H1 (cell line): Measurements from ENCODE around the gene UFD1. TPM values are rescaled to one million over a fixed set of nuclear protein-coding genes. Genes with fewer than 3 reads are reported as not detected.

Source experiments
- CTCF ChIA-PET: fragments of 300-600 bp; sonication (Branson Sonifier 250); formaldehyde crosslinking; loops from one replicate; lab custom pipeline; 2021; ENCODE audit not compliant: partially characterized antibody; lab: Charles Lee
- POLR2A ChIA-PET: fragments of 300-600 bp; sonication (Branson Sonifier 250); formaldehyde crosslinking; loops from one replicate; lab custom pipeline; 2021; ENCODE audit warnings: inconsistent platforms; ENCODE audit not compliant: partially characterized antibody; lab: Charles Lee
- DNase-seq, 2 experiments: peaks; one replicate each; pipeline versions ENCODE4 v3.0.0 to v3.0.0-alpha.2; 2010 to 2022; ENCODE audit warnings: low spot score in 2 of 2, low read depth in 1 of 2, mixed read lengths in 1 of 2
- FAIRE-seq: peaks from 2 replicates; lab custom pipeline; 2011; peaks lifted over from hg19 to GRCh38; lab: Jason Lieb, UNC
- H2AFZ ChIP-seq: 2 replicates; pipeline ENCODE4 v1.8.1; 2012; ENCODE audit warnings: low read length, inconsistent platforms
- H2AK5ac ChIP-seq: 2 replicates; pipeline ENCODE4 v1.6.1; 2013; ENCODE audit warnings: low read depth, low read length
- H2BK120ac ChIP-seq: replicated peaks from 2 replicates; pipeline ENCODE3; 2013; ENCODE audit warnings: low read depth, low read length, inconsistent platforms
- H2BK12ac ChIP-seq: 2 replicates; pipeline ENCODE4 v1.6.1; 2013; ENCODE audit warnings: low read depth, low read length
- H2BK15ac ChIP-seq: 2 replicates; pipeline ENCODE4 v1.6.1; 2013; ENCODE audit warnings: low read length
- H2BK20ac ChIP-seq: 2 replicates; pipeline ENCODE4 v1.6.1; 2013; ENCODE audit warnings: low read length
- H2BK5ac ChIP-seq: 2 replicates; pipeline ENCODE4 v1.6.1; 2013; ENCODE audit warnings: low read depth, low read length
- H3K14ac ChIP-seq: 2 replicates; pipeline ENCODE4 v1.6.1; 2013; ENCODE audit warnings: inconsistent platforms; ENCODE audit not compliant: insufficient read length
- H3K18ac ChIP-seq: 2 replicates; pipeline ENCODE4 v1.6.1; 2013; ENCODE audit warnings: low read length; ENCODE audit errors: extremely low read depth
- H3K23ac ChIP-seq: 2 replicates; pipeline ENCODE4 v1.6.1; 2013; ENCODE audit warnings: inconsistent platforms; ENCODE audit not compliant: insufficient read length
- H3K23me2 ChIP-seq: 2 replicates; pipeline ENCODE4 v1.6.1; 2013; ENCODE audit warnings: low read depth, low read length
- H3K27ac ChIP-seq: 2 replicates; pipeline ENCODE4 v1.6.1; 2011; ENCODE audit warnings: low read depth, low read length, inconsistent platforms
- H3K27me3 ChIP-seq, 4 experiments: replicated peaks in 1 of 4; 1 replicate in 1 of 4; 2 replicates in 3 of 4; pipeline versions ENCODE4 v1.6.1 to v1.8.1; 2011 to 2013; ENCODE audit warnings: low read length in 3 of 4, mild to moderate bottlenecking in 3 of 4, inconsistent platforms in 2 of 4, mixed read lengths in 2 of 4, moderate library complexity in 1 of 4; ENCODE audit not compliant: control insufficient read depth in 3 of 4, insufficient read depth in 3 of 4; ENCODE audit errors: extremely low read depth in 1 of 4
- H3K36me3 ChIP-seq, 4 experiments: 2 replicates each; pipeline versions ENCODE4 v1.6.1 to v1.8.1; 2011 to 2013; ENCODE audit warnings: mild to moderate bottlenecking in 4 of 4, low read length in 3 of 4, moderate library complexity in 2 of 4, control low read depth in 1 of 4, inconsistent platforms in 1 of 4; ENCODE audit not compliant: insufficient read depth in 4 of 4, control insufficient read depth in 2 of 4
- H3K4ac ChIP-seq: replicated peaks from 2 replicates; pipeline ENCODE3; 2013; ENCODE audit warnings: low read length, low read depth, mixed read lengths, inconsistent platforms; ENCODE audit not compliant: insufficient read length
- H3K4me1 ChIP-seq, 4 experiments: replicated peaks in 1 of 4; 1 replicate in 1 of 4; 2 replicates in 3 of 4; pipeline versions ENCODE4 v1.6.1 to v1.8.1; 2011 to 2013; ENCODE audit warnings: low read length in 3 of 4, inconsistent platforms in 2 of 4, mixed read lengths in 1 of 4; ENCODE audit not compliant: insufficient read depth in 4 of 4, control insufficient read depth in 3 of 4
- H3K4me2 ChIP-seq, 2 experiments: 2 replicates each; pipeline versions ENCODE4 v1.6.1 to v1.8.1; 2011 to 2013; ENCODE audit warnings: low read depth in 2 of 2, low read length in 2 of 2, control low read depth in 1 of 2, inconsistent platforms in 1 of 2, mild to moderate bottlenecking in 1 of 2; ENCODE audit not compliant: insufficient read depth in 1 of 2
- H3K4me3 ChIP-seq, 4 experiments: fragments of 200-600, 300-600 bp in 1 of 4; sonication (generic), shearing (Covaris generic), sonication (Bioruptor Twin) in 1 of 4; 2 replicates each; pipeline versions ENCODE4 v1.5.1 to v1.8.1; 2011 to 2016; ENCODE audit warnings: low read length in 4 of 4, low read depth in 3 of 4, control low read depth in 2 of 4, inconsistent platforms in 2 of 4, mild to moderate bottlenecking in 2 of 4, mixed read lengths in 1 of 4, moderate library complexity in 1 of 4; ENCODE audit not compliant: insufficient read depth in 2 of 4; ENCODE audit errors: extremely low read depth in 1 of 4
- H3K56ac ChIP-seq: replicated peaks from 2 replicates; pipeline ENCODE3; 2013; ENCODE audit warnings: low read depth, mild to moderate bottlenecking, mixed read lengths, low read length, inconsistent platforms; ENCODE audit not compliant: insufficient read length
- H3K79me1 ChIP-seq: 2 replicates; pipeline ENCODE4 v1.6.1; 2013; ENCODE audit warnings: low read depth, low read length, control low read depth
- H3K79me2 ChIP-seq, 2 experiments: 2 replicates each; pipeline versions ENCODE4 v1.6.1 to v1.8.1; 2012 to 2013; ENCODE audit warnings: low read length in 2 of 2, mild to moderate bottlenecking in 2 of 2, inconsistent platforms in 1 of 2; ENCODE audit not compliant: insufficient read depth in 2 of 2, control insufficient read depth in 1 of 2
- H3K9ac ChIP-seq, 4 experiments: replicated peaks in 1 of 4; 1 replicate in 1 of 4; 2 replicates in 3 of 4; pipeline versions ENCODE4 v1.6.1 to v1.8.1; 2011 to 2013; ENCODE audit warnings: low read depth in 3 of 4, low read length in 3 of 4, control low read depth in 2 of 4, mild to moderate bottlenecking in 2 of 4, moderate library complexity in 2 of 4, inconsistent platforms in 1 of 4; ENCODE audit errors: extremely low read depth in 1 of 4
- H3K9me3 ChIP-seq, 2 experiments: 2 replicates each; pipeline versions ENCODE4 v1.6.1 to v1.8.1; 2012 to 2013; ENCODE audit warnings: mild to moderate bottlenecking in 2 of 2, moderate library complexity in 2 of 2, control low read depth in 1 of 2, inconsistent platforms in 1 of 2, low read depth in 1 of 2, low read length in 1 of 2, mixed read lengths in 1 of 2; ENCODE audit not compliant: insufficient read depth in 2 of 2
- H4K20me1 ChIP-seq, 2 experiments: replicated peaks in 1 of 2; 2 replicates each; pipeline versions ENCODE3 to v1.8.1; 2011 to 2013; ENCODE audit warnings: inconsistent platforms in 2 of 2, low read length in 2 of 2, mild to moderate bottlenecking in 1 of 2; ENCODE audit not compliant: insufficient read depth in 2 of 2, control insufficient read depth in 1 of 2
- H4K5ac ChIP-seq: 2 replicates; pipeline ENCODE4 v1.6.1; 2013; ENCODE audit warnings: low read length, low read depth, mixed read lengths, inconsistent platforms; ENCODE audit not compliant: insufficient read length
- H4K8ac ChIP-seq: 2 replicates; pipeline ENCODE4 v1.8.0; 2013; ENCODE audit warnings: mild to moderate bottlenecking, moderate library complexity, low read length, inconsistent platforms; ENCODE audit not compliant: insufficient read depth; ENCODE audit errors: extremely low read depth
- H4K91ac ChIP-seq: replicated peaks from 2 replicates; pipeline ENCODE3; 2013; ENCODE audit warnings: low read length, mixed read lengths, inconsistent platforms; ENCODE audit not compliant: insufficient read length
- ASH2L ChIP-seq: fragments of 200-600, 300-600 bp; sonication (generic); IDR thresholded peaks from one replicate; pipeline ENCODE4 v1.7.1; 2017; ENCODE audit warnings: low read length
- BACH1 ChIP-seq: IDR thresholded peaks from 2 replicates; pipeline ENCODE4 v1.6.1; 2012; ENCODE audit warnings: low read length, improper control_type of control experiment
- CHD1 ChIP-seq: IDR thresholded peaks from 2 replicates; pipeline ENCODE4 v1.6.1; 2012; ENCODE audit warnings: low read depth, low read length, improper control_type of control experiment
- EP300 ChIP-seq, 2 experiments: IDR thresholded peaks; 1 replicate in 1 of 2; 2 replicates in 1 of 2; pipeline ENCODE4 v1.6.1; 2011 to 2012; ENCODE audit warnings: low read depth in 2 of 2, low read length in 2 of 2, mild to moderate bottlenecking in 2 of 2, borderline replicate concordance in 1 of 2, inconsistent platforms in 1 of 2, moderate library complexity in 1 of 2
- GTF2F1 ChIP-seq: IDR thresholded peaks from 2 replicates; pipeline ENCODE4 v1.6.1; 2012; ENCODE audit warnings: low read depth, low read length, improper control_type of control experiment, borderline replicate concordance
- NANOG ChIP-seq: IDR thresholded peaks from 2 replicates; pipeline ENCODE4 v1.6.1; 2011; ENCODE audit warnings: low read length, low read depth, mild to moderate bottlenecking, inconsistent platforms; ENCODE audit not compliant: insufficient read depth, poor library complexity, severe bottlenecking
- POU5F1 ChIP-seq: IDR thresholded peaks from 2 replicates; pipeline ENCODE4 v1.6.1; 2011; ENCODE audit warnings: low read depth, mild to moderate bottlenecking, low read length, moderate library complexity
- RFX5 ChIP-seq: IDR thresholded peaks from 2 replicates; pipeline ENCODE4 v1.6.1; 2011; ENCODE audit warnings: low read depth, low read length, improper control_type of control experiment, borderline replicate concordance
- SP2 ChIP-seq: IDR thresholded peaks from 2 replicates; pipeline ENCODE4 v1.6.1; 2012; ENCODE audit warnings: mild to moderate bottlenecking, low read length, inconsistent platforms
- SP4 ChIP-seq: IDR thresholded peaks from 2 replicates; pipeline ENCODE4 v1.6.1; 2012; ENCODE audit warnings: low read length, inconsistent platforms
- SRF ChIP-seq: IDR thresholded peaks from 2 replicates; pipeline ENCODE4 v1.6.1; 2011; ENCODE audit warnings: mild to moderate bottlenecking, low read depth, low read length, moderate library complexity
- TAF7 ChIP-seq: optimal IDR thresholded peaks from 2 replicates; pipeline ENCODE3; 2011; ENCODE audit warnings: low read depth, mild to moderate bottlenecking, inconsistent platforms, low read length, moderate library complexity, borderline replicate concordance
- TCF12 ChIP-seq: IDR thresholded peaks from 2 replicates; pipeline ENCODE4 v1.6.1; 2011; ENCODE audit warnings: low read depth, mild to moderate bottlenecking, low read length
- WGBS, 2 experiments: shearing (Covaris generic) in 1 of 2; methylation state at CpG; one replicate each; pipeline versions ENCODE4 v1.1.6 to v1.1.7; 2013 to 2015; ENCODE audit warnings: low lambda C conversion rate in 2 of 2, mixed read lengths in 2 of 2, inconsistent platforms in 1 of 2, low coverage in 1 of 2, missing lambda C conversion rate in 1 of 2; ENCODE audit not compliant: insufficient replicate concordance in 2 of 2, insufficient coverage in 1 of 2, insufficient read length in 1 of 2; ENCODE audit errors: extremely low coverage in 1 of 2, missing lambda C conversion rate in 1 of 2; 5-methylcytosine and 5-hydroxymethylcytosine counted together
- polyA plus RNA-seq, 7 experiments: library from polyadenylated mRNA; depleted of rRNA in 3 of 7; stranded (reverse) in 5 of 7; unstranded in 2 of 7; fragments of >200 nt in 5 of 7; fragments of 200-250 nt in 2 of 7; gene quantifications; 1 replicate in 5 of 7; 2 replicates in 1 of 7; 4 replicates in 1 of 7; pipeline versions ENCODE4 v1.2.1 to v1.2.3, GENCODE V29; 2011 to 2013; ENCODE audit warnings: missing spikeins in 2 of 7, mixed read lengths in 2 of 7
- total RNA-seq: library from RNA; stranded (reverse); fragmentation: NEBNext Ultra II Directional; extraction: Animal tissue kit (Norgen Biotek cat#: 25700); gene quantifications from 2 replicates; pipeline ENCODE4 v1.2.1, GENCODE V29; 2021
- TF ChIP-seq, protein P1 (sequence below): IDR thresholded peaks from 2 replicates; pipeline ENCODE4 v1.6.1; 2011; ENCODE audit warnings: low read depth, mild to moderate bottlenecking, low read length; ENCODE audit not compliant: insufficient read depth

The UFD1 gene
- total and polyA plus RNA-seq, 2 of the 8 experiments (the other 6 are each of a cell fraction or from before 2014, with no cell fraction given): 74.6 to 116 TPM

DNA sequence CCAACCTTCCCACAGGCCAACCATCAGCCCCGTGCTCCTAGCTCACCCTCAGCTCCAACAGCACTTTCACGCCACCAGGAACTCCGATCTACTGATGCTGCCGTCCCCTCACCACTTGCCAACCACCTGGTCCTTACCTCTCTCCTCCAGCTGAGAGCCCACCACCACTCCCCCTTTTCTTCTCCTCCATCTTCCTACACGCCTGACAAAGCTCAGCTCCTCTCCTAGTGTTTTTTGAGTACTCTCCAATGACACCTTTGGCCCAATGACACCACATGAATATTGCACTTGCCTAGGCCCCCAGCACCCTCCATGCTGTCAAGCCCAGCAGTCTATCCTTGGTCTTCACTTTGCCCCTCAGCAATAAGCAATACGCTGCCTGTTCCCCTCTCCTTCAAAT lies 78.1 kb downstream of the UFD1 start:
- ChIA-PET CTCF (no interaction called here), POLR2A (interaction anchor here (1.2 kb wide), 1 partner anchor 79 kb away, joined by 3 read pairs; the partner anchor contains the start of gene CDC45)
- H3K9me3 ChIP-seq: no peaks in the 10 kb centered on the region
- no peak overlapping the region for H3K23ac ChIP-seq
- H3K14ac ChIP-seq: no peak overlapping the region
- no peaks in the 10 kb centered on the region for H3K23me2 ChIP-seq
- no peak overlapping the region for H4K8ac ChIP-seq
- DNase-seq (no peak), FAIRE-seq (no peak)
- no peak overlapping the region for H4K91ac ChIP-seq
- no peak overlapping the region for H3K9ac ChIP-seq
- H2BK12ac ChIP-seq: no peak overlapping the region
- peaks cover 1 to 9% of the 10 kb centered on the region in 2 experiments for H4K20me1 ChIP-seq
- no peak overlapping the region for H4K5ac ChIP-seq
- no peak overlapping the region for H3K18ac ChIP-seq
- H3K56ac ChIP-seq: no peak overlapping the region
- WGBS, 2 experiments: 81% methylated on average over 6 of the region's 6 CpGs; no CpG with 5 or more reads in 1 of the 2 experiments
- H2AK5ac ChIP-seq: no peak overlapping the region
- H3K27me3 ChIP-seq: no peaks in the 10 kb centered on the region
- no peak overlapping the region for H3K4me2 ChIP-seq
- no peak overlapping the region for H2BK5ac ChIP-seq
- H3K4me1 ChIP-seq: no peaks in the 10 kb centered on the region
- no peaks in the 10 kb centered on the region for H3K79me2 ChIP-seq
- no peak overlapping the region for H3K4ac ChIP-seq
- H3K36me3 ChIP-seq: peaks cover 9 to 37% (median 27%) of the 10 kb centered on the region in 4 experiments; a peak in 7 of 8 replicates
- H2BK15ac ChIP-seq: no peak overlapping the region
- H3K27ac ChIP-seq: no peak overlapping the region
- no peak overlapping the region for H2BK20ac ChIP-seq
- no peak overlapping the region for H2AFZ ChIP-seq
- no peak overlapping the region for H2BK120ac ChIP-seq
- no peaks in the 10 kb centered on the region for H3K79me1 ChIP-seq
- H3K4me3 ChIP-seq: no peak overlapping the region
- TF ChIP-seq CHD1: no peak
- TF ChIP-seq, protein P1, sequence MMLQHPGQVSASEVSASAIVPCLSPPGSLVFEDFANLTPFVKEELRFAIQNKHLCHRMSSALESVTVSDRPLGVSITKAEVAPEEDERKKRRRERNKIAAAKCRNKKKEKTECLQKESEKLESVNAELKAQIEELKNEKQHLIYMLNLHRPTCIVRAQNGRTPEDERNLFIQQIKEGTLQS: no peak
- TF ChIP-seq SRF: no peak
- no peak for TF ChIP-seq EP300 (IDR thresholded peaks at IDR 0.05; ENCODE audit: borderline replicate concordance in 1 of 2, low read depth in 2 of 2, low read length in 2 of 2)
- TF ChIP-seq ASH2L: no peak
- no peak for TF ChIP-seq SP2
- TF ChIP-seq POU5F1: no peak
- no peak for TF ChIP-seq BACH1
- no peak for TF ChIP-seq NANOG
- TF ChIP-seq TCF12: no peak
- TF ChIP-seq GTF2F1: no peak
- TF ChIP-seq RFX5: no peak
- no peak for TF ChIP-seq SP4
- no peak for TF ChIP-seq TAF7
